Measurements from ENCODE around the gene CCT7.

Gene CCT7

GRCh38 chr2:73233154-73233931, 765 bp upstream of the CCT7 start, which contains the start of gene PRADC1:
PRADC1 (minus strand) TSS chr2:73233239; CDS start chr2:73233160, 79 bp downstream.
- Histone ChIP-seq H3K27ac (replicated peaks) (peak within 1 kb of the TSS; percentile 93), H3K27me3 (ENCODE audit: insufficient read depth, poor library complexity, severe bottlenecking) (no peaks in the 10 kb centered on the region), H3K4me3 (replicated peaks; ENCODE audit: insufficient read depth, low read length) (peak within 1 kb of the TSS; percentile 73)
- DNase-seq (ENCODE audit: low read depth in 1 of 2, low spot score in 1 of 2), result peak; percentile 98 to 100
- TF ChIP-seq, protein P1, sequence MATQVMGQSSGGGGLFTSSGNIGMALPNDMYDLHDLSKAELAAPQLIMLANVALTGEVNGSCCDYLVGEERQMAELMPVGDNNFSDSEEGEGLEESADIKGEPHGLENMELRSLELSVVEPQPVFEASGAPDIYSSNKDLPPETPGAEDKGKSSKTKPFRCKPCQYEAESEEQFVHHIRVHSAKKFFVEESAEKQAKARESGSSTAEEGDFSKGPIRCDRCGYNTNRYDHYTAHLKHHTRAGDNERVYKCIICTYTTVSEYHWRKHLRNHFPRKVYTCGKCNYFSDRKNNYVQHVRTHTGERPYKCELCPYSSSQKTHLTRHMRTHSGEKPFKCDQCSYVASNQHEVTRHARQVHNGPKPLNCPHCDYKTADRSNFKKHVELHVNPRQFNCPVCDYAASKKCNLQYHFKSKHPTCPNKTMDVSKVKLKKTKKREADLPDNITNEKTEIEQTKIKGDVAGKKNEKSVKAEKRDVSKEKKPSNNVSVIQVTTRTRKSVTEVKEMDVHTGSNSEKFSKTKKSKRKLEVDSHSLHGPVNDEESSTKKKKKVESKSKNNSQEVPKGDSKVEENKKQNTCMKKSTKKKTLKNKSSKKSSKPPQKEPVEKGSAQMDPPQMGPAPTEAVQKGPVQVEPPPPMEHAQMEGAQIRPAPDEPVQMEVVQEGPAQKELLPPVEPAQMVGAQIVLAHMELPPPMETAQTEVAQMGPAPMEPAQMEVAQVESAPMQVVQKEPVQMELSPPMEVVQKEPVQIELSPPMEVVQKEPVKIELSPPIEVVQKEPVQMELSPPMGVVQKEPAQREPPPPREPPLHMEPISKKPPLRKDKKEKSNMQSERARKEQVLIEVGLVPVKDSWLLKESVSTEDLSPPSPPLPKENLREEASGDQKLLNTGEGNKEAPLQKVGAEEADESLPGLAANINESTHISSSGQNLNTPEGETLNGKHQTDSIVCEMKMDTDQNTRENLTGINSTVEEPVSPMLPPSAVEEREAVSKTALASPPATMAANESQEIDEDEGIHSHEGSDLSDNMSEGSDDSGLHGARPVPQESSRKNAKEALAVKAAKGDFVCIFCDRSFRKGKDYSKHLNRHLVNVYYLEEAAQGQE (IDR thresholded peaks at IDR 0.05; ENCODE audit: insufficient replicate concordance, low read depth), result no peak
- TF ChIP-seq POLR2AphosphoS5 (IDR thresholded peaks at IDR 0.05; ENCODE audit: low read depth), result peak; percentile 45; the same call in 1 of the 2 replicates

- Histone ChIP-seq H3K27ac (replicated peaks) (no peak overlapping the region; the same call in 1 of the 2 replicates), H3K4me3 (replicated peaks; ENCODE audit: insufficient read depth, low read length) (peak overlapping the region; percentile 73), H3K27me3 (ENCODE audit: insufficient read depth, poor library complexity, severe bottlenecking) (no peaks in the 10 kb centered on the region)
- no peak for TF ChIP-seq CTCF (IDR thresholded peaks at IDR 0.05; ENCODE audit: insufficient read depth, low read length)
- peak; percentile 54; the same call in 1 of the 2 replicates for TF ChIP-seq SPI1 (IDR thresholded peaks at IDR 0.05; ENCODE audit: borderline replicate concordance, low read depth)
- no peak for DNase-seq (ENCODE audit: low read depth in 1 of 2, low spot score in 1 of 2)
Observed at GRCh38 chr2:73235315-73236028, 1.4 kb downstream of the CCT7 start.

GRCh38 chr2:73237168-73237567, 3.1 kb downstream of the CCT7 start:
- no peak overlapping the region for H3K4me3 ChIP-seq (replicated peaks; ENCODE audit: insufficient read depth, low read length)
- H3K27ac ChIP-seq (replicated peaks), result no peak overlapping the region

More at GRCh38 chr2:73237168-73237567, 3.1 kb downstream of the CCT7 start:
- no peak for DNase-seq (ENCODE audit: low read depth in 1 of 2, low spot score in 1 of 2)
- H3K27me3 ChIP-seq (ENCODE audit: insufficient read depth, poor library complexity, severe bottlenecking), result no peaks in the 10 kb centered on the region
- TF ChIP-seq, protein P1 (IDR thresholded peaks at IDR 0.05; ENCODE audit: insufficient replicate concordance, low read depth), result no peak
- TF ChIP-seq POLR2AphosphoS5 (IDR thresholded peaks at IDR 0.05; ENCODE audit: low read depth) (no peak), CTCF (IDR thresholded peaks at IDR 0.05; ENCODE audit: insufficient read depth, low read length) (no peak), GABPA (IDR thresholded peaks at IDR 0.05; ENCODE audit: low read depth) (no peak), SPI1 (IDR thresholded peaks at IDR 0.05; ENCODE audit: borderline replicate concordance, low read depth) (no peak)

All from HL-60 (cell line).